IPS-18c (cell line): Measurements from ENCODE around the gene C1orf50.

ENCODE experiments used
- H3K4me3 ChIP-seq: 2 replicates; pipeline ENCODE4 v1.7.0; 2013; ENCODE audit warnings: low read depth, mild to moderate bottlenecking, low read length, moderate library complexity; ENCODE audit not compliant: insufficient read depth
- H3K9me3 ChIP-seq: one replicate; pipeline ENCODE4 v1.6.1; 2013; ENCODE audit warnings: mild to moderate bottlenecking, low read length, moderate library complexity; ENCODE audit not compliant: control insufficient read depth, insufficient read depth

Gene C1orf50

DNA sequence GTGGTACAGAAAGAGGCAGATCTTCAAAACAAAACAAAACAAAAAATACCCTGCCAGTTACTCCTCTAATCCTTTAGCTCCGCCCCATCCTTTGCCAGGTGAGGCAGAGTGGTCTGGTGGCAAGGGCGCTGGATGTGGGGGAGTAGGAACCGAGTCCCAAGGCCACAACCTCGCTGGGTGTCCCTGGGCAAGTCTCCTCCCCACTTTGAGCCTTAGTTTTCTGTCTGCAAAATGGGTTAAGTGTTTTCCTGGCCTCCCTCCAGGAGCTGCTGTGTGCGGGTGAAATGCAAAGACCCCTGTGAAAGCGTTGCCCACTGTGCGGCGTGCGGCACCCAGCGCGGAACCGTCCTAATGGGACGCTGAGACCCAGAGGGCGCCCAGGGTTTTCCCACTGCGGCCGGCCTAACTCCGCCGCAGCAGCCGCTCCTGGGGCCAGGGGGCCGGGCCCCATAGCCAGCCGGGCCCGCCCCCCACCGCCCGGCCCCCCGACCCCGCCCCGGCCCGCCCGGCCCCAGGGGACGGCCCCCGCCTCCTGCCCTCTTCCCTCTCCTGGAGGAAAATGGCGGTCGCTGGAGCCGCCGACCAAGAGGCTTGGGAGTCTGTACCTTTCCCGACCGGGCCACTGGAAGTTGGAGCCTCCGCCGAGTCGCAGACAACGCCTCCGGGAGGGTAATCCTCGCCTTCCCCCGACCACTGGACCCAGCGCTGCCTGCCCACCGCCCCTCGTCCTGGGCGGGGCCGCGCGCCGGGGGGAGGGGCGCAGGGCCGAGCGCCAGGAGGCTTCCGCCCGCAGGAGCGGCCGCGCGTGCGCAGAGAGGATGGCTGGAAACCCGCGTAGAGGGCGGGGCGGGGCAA, 49.8 kb downstream of the C1orf50 start, which contains the start of the genes ERMAP and SVBP:
Gene ERMAP (plus strand): TSS at position 538 of the 855 bp plus-strand sequence. CDS start 13,327 bp downstream, outside the sequence.
Gene SVBP (minus strand): TSS at position 813 of the 855 bp plus-strand sequence. CDS start 853 bp downstream, outside the sequence.
- no peaks in the 10 kb centered on the region for H3K9me3 ChIP-seq
- H3K4me3 ChIP-seq = peak within 1 kb of the TSS; percentile 88

DNA sequence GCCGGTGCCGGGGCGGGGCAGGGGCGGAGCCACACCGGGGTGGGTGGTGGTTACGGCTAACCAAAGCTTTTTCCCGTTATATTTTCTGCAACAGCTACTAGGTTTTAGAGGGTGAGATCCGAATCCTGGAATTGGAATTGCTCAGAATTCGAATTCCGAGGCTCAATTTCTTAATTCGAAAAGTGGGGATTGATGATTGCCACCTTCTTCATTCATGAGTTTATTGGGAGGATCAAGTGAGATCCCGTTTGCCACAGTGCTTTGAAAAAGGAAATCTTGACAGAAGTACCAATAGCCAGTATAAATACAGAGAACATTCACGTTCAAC, 50.4 kb downstream of the C1orf50 start:
- peak overlapping the region; percentile 32; the same call in 1 of the 2 replicates for H3K4me3 ChIP-seq
- H3K9me3 ChIP-seq = no peaks in the 10 kb centered on the region

DNA sequence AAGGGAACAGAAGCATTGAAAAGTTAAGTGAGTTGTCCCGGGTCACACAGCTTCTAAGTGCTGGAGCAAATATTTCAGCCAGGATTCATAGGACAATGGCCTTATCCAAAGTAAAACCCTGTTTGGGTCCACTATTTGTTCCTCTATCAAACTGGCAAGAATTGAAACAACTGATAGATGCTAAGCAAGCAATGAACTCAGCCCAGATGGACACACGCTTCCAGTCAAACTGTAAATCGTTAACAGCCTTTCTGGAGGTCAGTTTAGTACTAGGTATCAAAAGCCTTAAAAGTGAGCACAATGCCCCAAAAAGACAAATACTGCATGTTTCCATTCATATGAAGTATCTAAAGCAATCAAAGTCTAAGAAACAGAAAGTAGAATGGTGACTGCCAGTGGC, 50.9 kb downstream of the C1orf50 start:
- Histone ChIP-seq H3K4me3 (no peak overlapping the region), H3K9me3 (no peaks in the 10 kb centered on the region)

DNA sequence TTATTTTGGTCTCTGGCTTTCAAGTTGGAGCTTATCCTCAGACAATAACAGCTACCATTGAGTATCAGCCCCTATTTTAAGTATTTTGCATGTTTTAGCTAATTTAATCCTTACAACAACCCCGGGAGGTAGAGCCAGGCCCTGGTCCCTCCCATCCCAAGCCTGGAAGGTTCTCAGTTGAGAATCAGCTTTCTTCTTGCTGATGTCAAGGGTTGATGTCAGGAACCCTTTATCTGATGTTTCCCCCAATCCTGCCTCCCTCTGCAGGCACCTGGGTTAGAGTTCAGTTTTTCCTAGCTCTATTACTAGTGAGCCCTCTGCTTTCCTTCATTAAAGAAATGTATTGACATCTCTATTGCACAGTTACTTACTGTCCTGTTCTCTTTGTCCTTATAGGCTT, 53.8 kb downstream of the C1orf50 start:
- H3K9me3 ChIP-seq = no peaks in the 10 kb centered on the region

DNA sequence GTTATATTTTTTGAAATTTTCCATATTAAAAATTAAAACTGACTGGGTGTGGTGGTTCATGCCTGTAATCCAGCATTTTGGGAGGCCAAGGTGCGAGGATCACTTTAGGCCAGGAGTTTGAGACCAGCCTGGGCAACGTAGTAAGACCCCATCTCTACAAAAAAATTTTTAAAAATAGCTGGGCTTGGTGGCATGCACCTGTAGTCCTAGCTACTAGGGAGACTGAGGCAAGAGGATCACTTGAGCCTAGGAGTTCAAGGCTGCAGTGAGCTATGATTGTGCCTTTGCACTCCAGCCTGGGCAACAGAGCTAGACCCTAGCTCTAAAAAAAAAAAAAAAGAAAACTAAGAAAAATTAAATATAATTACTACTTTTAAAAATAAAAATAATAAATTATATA, 54.6 kb downstream of the C1orf50 start:
- H3K4me3 ChIP-seq = no peak overlapping the region
- H3K9me3 ChIP-seq = no peaks in the 10 kb centered on the region

More for the DNA sequence above, 53.8 kb downstream of the C1orf50 start:
- no peak overlapping the region for H3K4me3 ChIP-seq

DNA sequence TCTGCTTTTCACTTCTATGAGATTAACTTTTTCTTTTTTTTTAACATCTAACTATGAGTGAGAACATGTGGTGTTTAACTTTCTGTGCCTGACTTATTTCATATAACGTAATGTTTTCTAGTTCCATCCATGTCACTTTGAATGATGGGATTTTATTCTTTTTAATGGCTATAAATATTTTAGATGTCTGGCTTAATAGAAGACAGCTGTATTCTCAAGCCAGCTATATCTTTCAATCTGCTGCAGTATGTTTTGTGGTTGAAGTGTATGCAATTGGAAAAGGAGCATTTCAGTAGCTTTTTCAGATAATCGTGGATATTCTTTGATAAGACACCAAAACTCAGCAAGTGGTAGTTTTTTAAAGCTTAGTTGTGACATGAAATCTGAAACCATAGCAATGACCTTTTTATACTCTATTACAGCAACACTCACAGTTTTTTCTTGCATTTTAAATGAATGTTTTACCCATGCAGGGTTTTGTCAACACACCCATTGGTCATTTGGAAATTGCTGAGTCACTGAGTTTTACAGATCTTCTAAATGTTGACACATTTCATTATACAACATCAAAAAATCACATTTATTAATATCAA, 55.8 kb downstream of the C1orf50 start:
- H3K9me3 ChIP-seq = no peaks in the 10 kb centered on the region
- no peak overlapping the region for H3K4me3 ChIP-seq

DNA sequence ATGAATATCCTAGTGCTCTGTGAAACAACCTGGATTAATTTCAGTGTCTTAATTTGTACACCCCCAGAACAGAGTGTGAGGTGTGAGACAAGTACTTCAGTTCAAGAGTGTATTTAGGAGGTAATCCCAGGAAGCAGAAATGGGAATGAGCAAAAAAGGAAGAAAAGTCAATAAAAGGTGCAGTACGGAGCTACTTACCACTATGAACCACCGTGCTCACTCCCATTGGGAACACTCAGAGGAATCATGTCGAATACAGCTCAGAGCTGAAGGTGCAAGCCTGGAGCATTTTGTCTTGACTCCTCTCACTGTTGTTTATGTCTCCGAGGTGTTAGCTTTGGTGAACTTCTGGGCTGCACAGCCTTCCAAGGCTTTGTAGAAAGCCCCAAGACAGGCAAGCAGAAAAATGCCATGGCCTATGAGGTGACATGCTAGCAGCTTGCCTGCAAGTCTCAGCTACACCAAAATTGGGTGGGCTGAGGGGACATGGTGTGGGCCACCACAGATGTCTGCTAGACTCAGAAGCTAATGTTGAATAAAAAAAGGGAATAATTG, 57.5 kb downstream of the C1orf50 start:
- Histone ChIP-seq H3K9me3 (no peaks in the 10 kb centered on the region), H3K4me3 (no peak overlapping the region)

DNA sequence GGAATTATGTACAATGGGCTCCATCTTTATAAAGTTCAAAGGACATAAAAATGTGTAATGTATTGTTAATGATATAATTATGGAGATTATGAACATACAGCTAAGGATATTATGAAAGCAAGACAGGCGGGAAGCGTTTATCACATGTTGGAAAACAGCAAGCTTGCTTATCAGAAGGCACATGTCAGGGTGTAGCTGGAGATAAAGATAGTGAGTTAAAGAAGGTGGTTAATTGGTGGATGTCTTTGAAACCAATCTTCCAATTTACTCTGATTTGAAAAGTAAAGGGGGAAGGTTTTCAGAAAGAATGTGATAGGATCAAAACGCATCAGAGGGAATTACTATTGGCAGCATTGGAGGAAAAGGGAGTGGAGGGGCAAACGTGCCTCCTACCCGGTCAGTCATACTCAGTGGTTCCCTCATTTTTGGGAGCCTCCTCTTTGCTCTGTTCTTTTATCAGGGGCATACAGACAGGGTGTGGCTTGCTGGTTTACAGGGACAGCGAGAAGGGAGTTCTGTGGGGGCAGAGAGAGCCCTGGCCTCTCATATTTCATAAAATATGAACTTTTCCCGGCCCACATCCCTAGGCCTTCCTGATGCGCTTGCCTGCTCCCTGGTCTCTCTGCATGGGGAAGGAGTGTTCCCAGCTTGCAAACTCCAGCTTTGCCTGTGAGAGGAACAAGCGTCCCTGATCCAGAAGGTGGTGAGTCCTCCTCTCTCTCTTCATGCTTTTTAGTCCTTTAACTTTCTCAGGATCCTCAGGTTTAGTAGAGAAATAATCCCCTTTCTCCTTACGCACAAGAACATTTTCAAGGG, 58.2 kb downstream of the C1orf50 start:
- Histone ChIP-seq H3K4me3 (no peak overlapping the region), H3K9me3 (no peaks in the 10 kb centered on the region)
